WTC11 (cell line): ENCODE measurements around the gene TMEM43. TPM values are rescaled to one million over a fixed set of nuclear protein-coding genes. Genes with fewer than 3 reads are reported as not detected.

Experiments used
- ATAC-seq: fragments of 200-7000 bp; cut with Tn5 transposase; 2 replicates; pipeline ENCODE4 v1.10.0; 2021; ENCODE audit warnings: mild to moderate bottlenecking, moderate library complexity
- CTCF ChIA-PET: fragments of 300-600 bp; sonication (Branson Sonifier 250); formaldehyde crosslinking; loops from one replicate; lab custom pipeline; 2021; ENCODE audit warnings: antibody characterized with exemption; lab: Charles Lee
- POLR2A ChIA-PET: fragments of 350-600 bp; sonication (Branson Sonifier 250); formaldehyde crosslinking; loops from one replicate; lab custom pipeline; 2021; ENCODE audit warnings: antibody characterized with exemption; lab: Charles Lee
- DNase-seq: peaks from one replicate; pipeline ENCODE4 v3.0.0; 2021; ENCODE audit warnings: low spot score
- H3K27ac Mint-ChIP-seq: 2 replicates; pipeline ENCODE4 v1.8.0; 2021; ENCODE audit warnings: mixed read lengths
- H3K27me3 Mint-ChIP-seq: 2 replicates; pipeline ENCODE4 v1.8.0; 2021; ENCODE audit warnings: low read depth, mild to moderate bottlenecking, moderate library complexity, mixed read lengths
- H3K36me3 Mint-ChIP-seq: 2 replicates; pipeline ENCODE4 v1.8.0; 2021; ENCODE audit warnings: mixed read lengths
- H3K4me1 Mint-ChIP-seq: 2 replicates; pipeline ENCODE4 v1.8.0; 2022; ENCODE audit warnings: mixed read lengths
- H3K4me3 Mint-ChIP-seq: 2 replicates; pipeline ENCODE4 v1.8.0; 2021; ENCODE audit warnings: mild to moderate bottlenecking, moderate library complexity, mixed read lengths
- H3K9me3 Mint-ChIP-seq: 2 replicates; pipeline ENCODE4 v1.8.0; 2021; ENCODE audit warnings: mixed read lengths
- CREM ChIP-seq: sonication (generic); formaldehyde crosslinking; IDR thresholded peaks from 2 replicates; pipeline ENCODE4 v1.8.1; 2022; ENCODE audit warnings: mild to moderate bottlenecking, missing genetic modification reagents, moderate library complexity
- EMX1 ChIP-seq: fragments of 250-450 bp; sonication (Bioruptor Pico); IDR thresholded peaks from 2 replicates; pipeline ENCODE4 v1.8.0; 2021; ENCODE audit warnings: mild to moderate bottlenecking
- ERG ChIP-seq: fragments of 250-450 bp; sonication (Bioruptor Pico); IDR thresholded peaks from 2 replicates; pipeline ENCODE4 v1.8.0; 2021; ENCODE audit warnings: mild to moderate bottlenecking
- ETV6 ChIP-seq: sonication (generic); formaldehyde crosslinking; IDR thresholded peaks from 2 replicates; pipeline ENCODE4 v1.8.1; 2022; ENCODE audit warnings: mild to moderate bottlenecking, missing genetic modification reagents
- FOXJ3 ChIP-seq: sonication (generic); formaldehyde crosslinking; IDR thresholded peaks from 2 replicates; pipeline ENCODE4 v1.9.0; 2021; ENCODE audit warnings: missing genetic modification reagents, mild to moderate bottlenecking, borderline replicate concordance
- FOXK1 ChIP-seq: sonication (generic); formaldehyde crosslinking; IDR thresholded peaks from 2 replicates; pipeline ENCODE4 v1.8.0; 2022; ENCODE audit warnings: mild to moderate bottlenecking, moderate library complexity, missing genetic modification reagents
- JAZF1 ChIP-seq: fragments of 250-450 bp; sonication (Bioruptor Pico); IDR thresholded peaks from 2 replicates; pipeline ENCODE4 v1.9.0; 2021; ENCODE audit warnings: moderate library complexity, mild to moderate bottlenecking, inconsistent platforms
- MYBL2 ChIP-seq: sonication (generic); formaldehyde crosslinking; IDR thresholded peaks from 2 replicates; pipeline ENCODE4 v1.8.1; 2023; ENCODE audit warnings: mild to moderate bottlenecking, moderate library complexity, missing genetic modification reagents
- PREB ChIP-seq: sonication (generic); formaldehyde crosslinking; IDR thresholded peaks from 2 replicates; pipeline ENCODE4 v1.8.1; 2022; ENCODE audit warnings: mild to moderate bottlenecking, missing genetic modification reagents, moderate library complexity, borderline replicate concordance
- TEAD1 ChIP-seq: sonication (generic); formaldehyde crosslinking; IDR thresholded peaks from 2 replicates; pipeline ENCODE4 v1.8.0; 2022; ENCODE audit warnings: mild to moderate bottlenecking, missing genetic modification reagents
- ZBTB21 ChIP-seq: sonication (generic); formaldehyde crosslinking; IDR thresholded peaks from 2 replicates; pipeline ENCODE4 v1.8.1; 2023; ENCODE audit warnings: mild to moderate bottlenecking, missing genetic modification reagents, borderline replicate concordance
- ZNF121 ChIP-seq: sonication (generic); formaldehyde crosslinking; IDR thresholded peaks from 2 replicates; pipeline ENCODE4 v1.8.0; 2023; ENCODE audit warnings: missing genetic modification reagents
- ZNF396 ChIP-seq: fragments of 250-450 bp; sonication (Bioruptor Pico); IDR thresholded peaks from 2 replicates; pipeline ENCODE4 v1.8.0; 2021; ENCODE audit warnings: mild to moderate bottlenecking, moderate library complexity, borderline replicate concordance
- total RNA-seq: library from RNA; stranded (reverse); gene quantifications from 3 replicates; pipeline ENCODE4 v1.2.3, GENCODE V29; 2021
- TF ChIP-seq, protein P1 (sequence below): sonication (generic); formaldehyde crosslinking; IDR thresholded peaks from 2 replicates; pipeline ENCODE4 v1.8.1; 2023; ENCODE audit warnings: mild to moderate bottlenecking, missing genetic modification reagents
- TF ChIP-seq, protein P2 (sequence below): sonication (generic); formaldehyde crosslinking; IDR thresholded peaks from 2 replicates; pipeline ENCODE4 v1.8.0; 2023; ENCODE audit warnings: mild to moderate bottlenecking, missing genetic modification reagents
- TF ChIP-seq, protein P3 (sequence below): fragments of 250-450 bp; sonication (Bioruptor Pico); conservative IDR thresholded peaks from 2 replicates; pipeline ENCODE4 v1.9.0; 2021; ENCODE audit warnings: mild to moderate bottlenecking
- TF ChIP-seq, protein P4 (sequence below): fragments of 250-450 bp; sonication (Bioruptor Pico); IDR thresholded peaks from 2 replicates; pipeline ENCODE4 v1.9.0; 2021; ENCODE audit warnings: mild to moderate bottlenecking
- TF ChIP-seq, protein P5 (sequence below): sonication (generic); formaldehyde crosslinking; conservative IDR thresholded peaks from 2 replicates; pipeline ENCODE4 v1.8.1; 2023; ENCODE audit warnings: mild to moderate bottlenecking, low read depth, missing genetic modification reagents, moderate library complexity

TMEM43 gene
- total RNA-seq, 1 experiment from 2014 or later = 27.7 TPM

- ATAC-seq = no peak
- Mint-ChIP-seq H3K4me1 (peaks cover 8% of the 10 kb centered on the region), H3K27me3 (no peaks in the 10 kb centered on the region), H3K36me3 (peaks cover 38% of the 10 kb centered on the region)
- ChIA-PET POLR2A (no interaction called here), CTCF (no interaction called here)
- TF ChIP-seq FOXJ3 (CRISPR knock-in tag) = no peak
- no peak for TF ChIP-seq ZNF121 (CRISPR knock-in tag)
- TF ChIP-seq, protein P1, sequence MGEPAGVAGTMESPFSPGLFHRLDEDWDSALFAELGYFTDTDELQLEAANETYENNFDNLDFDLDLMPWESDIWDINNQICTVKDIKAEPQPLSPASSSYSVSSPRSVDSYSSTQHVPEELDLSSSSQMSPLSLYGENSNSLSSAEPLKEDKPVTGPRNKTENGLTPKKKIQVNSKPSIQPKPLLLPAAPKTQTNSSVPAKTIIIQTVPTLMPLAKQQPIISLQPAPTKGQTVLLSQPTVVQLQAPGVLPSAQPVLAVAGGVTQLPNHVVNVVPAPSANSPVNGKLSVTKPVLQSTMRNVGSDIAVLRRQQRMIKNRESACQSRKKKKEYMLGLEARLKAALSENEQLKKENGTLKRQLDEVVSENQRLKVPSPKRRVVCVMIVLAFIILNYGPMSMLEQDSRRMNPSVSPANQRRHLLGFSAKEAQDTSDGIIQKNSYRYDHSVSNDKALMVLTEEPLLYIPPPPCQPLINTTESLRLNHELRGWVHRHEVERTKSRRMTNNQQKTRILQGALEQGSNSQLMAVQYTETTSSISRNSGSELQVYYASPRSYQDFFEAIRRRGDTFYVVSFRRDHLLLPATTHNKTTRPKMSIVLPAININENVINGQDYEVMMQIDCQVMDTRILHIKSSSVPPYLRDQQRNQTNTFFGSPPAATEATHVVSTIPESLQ (CRISPR knock-in tag) = no peak
- no peak for TF ChIP-seq TEAD1 (CRISPR knock-in tag)
- TF ChIP-seq ZBTB21 (CRISPR knock-in tag) = no peak
- no peak for TF ChIP-seq ETV6 (CRISPR knock-in tag)
- no peak for TF ChIP-seq PREB (CRISPR knock-in tag)
- TF ChIP-seq, protein P2, sequence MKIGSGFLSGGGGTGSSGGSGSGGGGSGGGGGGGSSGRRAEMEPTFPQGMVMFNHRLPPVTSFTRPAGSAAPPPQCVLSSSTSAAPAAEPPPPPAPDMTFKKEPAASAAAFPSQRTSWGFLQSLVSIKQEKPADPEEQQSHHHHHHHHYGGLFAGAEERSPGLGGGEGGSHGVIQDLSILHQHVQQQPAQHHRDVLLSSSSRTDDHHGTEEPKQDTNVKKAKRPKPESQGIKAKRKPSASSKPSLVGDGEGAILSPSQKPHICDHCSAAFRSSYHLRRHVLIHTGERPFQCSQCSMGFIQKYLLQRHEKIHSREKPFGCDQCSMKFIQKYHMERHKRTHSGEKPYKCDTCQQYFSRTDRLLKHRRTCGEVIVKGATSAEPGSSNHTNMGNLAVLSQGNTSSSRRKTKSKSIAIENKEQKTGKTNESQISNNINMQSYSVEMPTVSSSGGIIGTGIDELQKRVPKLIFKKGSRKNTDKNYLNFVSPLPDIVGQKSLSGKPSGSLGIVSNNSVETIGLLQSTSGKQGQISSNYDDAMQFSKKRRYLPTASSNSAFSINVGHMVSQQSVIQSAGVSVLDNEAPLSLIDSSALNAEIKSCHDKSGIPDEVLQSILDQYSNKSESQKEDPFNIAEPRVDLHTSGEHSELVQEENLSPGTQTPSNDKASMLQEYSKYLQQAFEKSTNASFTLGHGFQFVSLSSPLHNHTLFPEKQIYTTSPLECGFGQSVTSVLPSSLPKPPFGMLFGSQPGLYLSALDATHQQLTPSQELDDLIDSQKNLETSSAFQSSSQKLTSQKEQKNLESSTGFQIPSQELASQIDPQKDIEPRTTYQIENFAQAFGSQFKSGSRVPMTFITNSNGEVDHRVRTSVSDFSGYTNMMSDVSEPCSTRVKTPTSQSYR (CRISPR knock-in tag) = no peak
- TF ChIP-seq CREM (CRISPR knock-in tag) = no peak
- TF ChIP-seq, protein P3, sequence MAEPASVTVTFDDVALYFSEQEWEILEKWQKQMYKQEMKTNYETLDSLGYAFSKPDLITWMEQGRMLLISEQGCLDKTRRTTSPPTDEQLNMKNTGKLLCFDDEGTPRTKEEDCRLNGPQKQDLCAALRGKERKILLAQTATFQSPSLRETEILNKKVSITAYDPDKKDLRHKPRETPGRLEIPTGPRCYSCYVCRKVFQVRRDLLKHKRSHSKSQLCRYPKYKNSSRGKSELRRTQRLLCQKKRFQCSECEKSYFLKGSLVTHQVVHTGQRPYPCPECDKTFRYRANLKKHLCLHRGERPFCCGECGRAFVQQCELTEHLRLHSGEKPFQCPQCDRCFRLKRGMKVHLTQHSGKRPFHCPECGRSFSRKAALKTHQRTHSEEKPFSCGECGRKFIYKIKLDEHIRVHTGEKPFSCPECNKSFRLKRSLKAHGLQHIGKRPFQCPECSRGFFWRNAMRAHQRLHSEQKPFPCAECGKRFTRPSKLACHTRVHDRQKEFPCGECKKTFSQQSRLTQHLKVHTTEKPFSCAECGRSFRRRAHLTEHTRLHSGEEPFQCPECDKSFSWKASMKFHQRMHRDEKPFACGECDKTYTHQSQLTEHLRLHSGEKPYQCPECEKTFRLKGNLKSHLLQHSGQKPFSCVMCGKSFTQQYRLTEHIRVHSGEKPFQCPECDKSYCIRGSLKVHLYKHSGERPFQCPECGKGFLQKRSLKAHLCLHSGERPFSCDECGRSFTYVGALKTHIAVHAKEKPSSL = no peak
- TF ChIP-seq, protein P4, sequence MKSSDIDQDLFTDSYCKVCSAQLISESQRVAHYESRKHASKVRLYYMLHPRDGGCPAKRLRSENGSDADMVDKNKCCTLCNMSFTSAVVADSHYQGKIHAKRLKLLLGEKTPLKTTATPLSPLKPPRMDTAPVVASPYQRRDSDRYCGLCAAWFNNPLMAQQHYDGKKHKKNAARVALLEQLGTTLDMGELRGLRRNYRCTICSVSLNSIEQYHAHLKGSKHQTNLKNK (CRISPR knock-in tag) = no peak
- TF ChIP-seq ZNF396 (CRISPR knock-in tag) = no peak
- TF ChIP-seq ERG (CRISPR knock-in tag) = no peak
- TF ChIP-seq, protein P5, sequence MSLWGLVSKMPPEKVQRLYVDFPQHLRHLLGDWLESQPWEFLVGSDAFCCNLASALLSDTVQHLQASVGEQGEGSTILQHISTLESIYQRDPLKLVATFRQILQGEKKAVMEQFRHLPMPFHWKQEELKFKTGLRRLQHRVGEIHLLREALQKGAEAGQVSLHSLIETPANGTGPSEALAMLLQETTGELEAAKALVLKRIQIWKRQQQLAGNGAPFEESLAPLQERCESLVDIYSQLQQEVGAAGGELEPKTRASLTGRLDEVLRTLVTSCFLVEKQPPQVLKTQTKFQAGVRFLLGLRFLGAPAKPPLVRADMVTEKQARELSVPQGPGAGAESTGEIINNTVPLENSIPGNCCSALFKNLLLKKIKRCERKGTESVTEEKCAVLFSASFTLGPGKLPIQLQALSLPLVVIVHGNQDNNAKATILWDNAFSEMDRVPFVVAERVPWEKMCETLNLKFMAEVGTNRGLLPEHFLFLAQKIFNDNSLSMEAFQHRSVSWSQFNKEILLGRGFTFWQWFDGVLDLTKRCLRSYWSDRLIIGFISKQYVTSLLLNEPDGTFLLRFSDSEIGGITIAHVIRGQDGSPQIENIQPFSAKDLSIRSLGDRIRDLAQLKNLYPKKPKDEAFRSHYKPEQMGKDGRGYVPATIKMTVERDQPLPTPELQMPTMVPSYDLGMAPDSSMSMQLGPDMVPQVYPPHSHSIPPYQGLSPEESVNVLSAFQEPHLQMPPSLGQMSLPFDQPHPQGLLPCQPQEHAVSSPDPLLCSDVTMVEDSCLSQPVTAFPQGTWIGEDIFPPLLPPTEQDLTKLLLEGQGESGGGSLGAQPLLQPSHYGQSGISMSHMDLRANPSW (CRISPR knock-in tag) = no peak
- no peak for TF ChIP-seq FOXK1 (CRISPR knock-in tag)
- TF ChIP-seq JAZF1 (CRISPR knock-in tag) = no peak
- no peak for TF ChIP-seq EMX1 (CRISPR knock-in tag)
- TF ChIP-seq MYBL2 (CRISPR knock-in tag) = no peak
- TF ChIP-seq, all 79 proteins: peak for 0
- Mint-ChIP-seq H3K4me3 (no peak overlapping the region), H3K27ac (no peak overlapping the region), H3K9me3 (no peaks in the 10 kb centered on the region)
- no peak for DNase-seq
Observed at GRCh38 chr3:14183015-14183577, 58.2 kb downstream of the TMEM43 start.
